Suprapubic skin (tissue), 4 donors: ENCODE results near the gene FAM98C. TPM values are rescaled to one million over a fixed set of nuclear protein-coding genes. Genes with fewer than 3 reads are reported as not detected.

ENCODE experiments used
- DNase-seq, 2 donors: peaks; one replicate each; pipeline ENCODE4 v3.0.0-alpha.2; 2019; ENCODE audit warnings: low spot score in 2 of 2
- H3K27ac ChIP-seq: fragments of 200-600 bp; sonication (generic); one replicate; pipeline ENCODE4 v1.5.1; 2019
- H3K27me3 ChIP-seq: fragments of 200-600 bp; sonication (generic); one replicate; pipeline ENCODE4 v1.5.1; 2019
- H3K36me3 ChIP-seq: fragments of 200-600 bp; sonication (generic); one replicate; pipeline ENCODE4 v1.5.1; 2019
- H3K4me1 ChIP-seq: fragments of 200-600 bp; sonication (generic); one replicate; pipeline ENCODE4 v1.5.1; 2019
- H3K4me3 ChIP-seq: fragments of 200-600 bp; sonication (generic); one replicate; pipeline ENCODE4 v1.5.1; 2019; ENCODE audit warnings: mild to moderate bottlenecking
- H3K9me3 ChIP-seq: fragments of 200-600 bp; sonication (generic); one replicate; pipeline ENCODE4 v1.5.1; 2019
- CTCF ChIP-seq, 2 donors: fragments of 200-600 bp in 1 of 2; fragments of 450-650 bp in 1 of 2; sonication (generic) in 1 of 2; IDR thresholded peaks; one replicate each; pipeline ENCODE4 v1.5.1; 2016 to 2019; ENCODE audit warnings: antibody characterized with exemption in 2 of 2, mild to moderate bottlenecking in 1 of 2, moderate library complexity in 1 of 2
- EP300 ChIP-seq: sonication (generic); formaldehyde crosslinking; IDR thresholded peaks from one replicate; pipeline ENCODE4 v1.6.1; 2017; ENCODE audit warnings: antibody characterized with exemption
- POLR2A ChIP-seq, 2 donors: fragments of 450-650 bp; IDR thresholded peaks; one replicate each; pipeline ENCODE4 v1.6.1; 2017; ENCODE audit warnings: antibody characterized with exemption in 2 of 2, mild to moderate bottlenecking in 2 of 2, moderate library complexity in 2 of 2
- POLR2AphosphoS5 ChIP-seq, 3 donors: sonication (generic); formaldehyde crosslinking; IDR thresholded peaks; one replicate each; pipeline ENCODE4 v1.6.1; 2017; ENCODE audit warnings: antibody characterized with exemption in 3 of 3
- WGBS: methylation state at CpG from one replicate; pipeline ENCODE4 v1.1.5; 2018; 5-methylcytosine and 5-hydroxymethylcytosine counted together
- total RNA-seq, 4 donors: library from RNA; depleted of rRNA; stranded (reverse); fragments of >200 nt; gene quantifications; one replicate each; pipeline ENCODE4 v1.1.0, GENCODE V29; 2016

FAM98C gene
- total RNA-seq, 4 donors from 2014 or later, result 32.6 to 45.6 (median 36.7) TPM

GRCh38 chr19:38375098-38375493 is 27.8 kb upstream of the FAM98C start:
- Histone ChIP-seq H3K36me3 (peaks cover 30% of the 10 kb centered on the region), H3K4me1 (peaks cover 30% of the 10 kb centered on the region), H3K9me3 (no peaks in the 10 kb centered on the region), H3K27ac (peak overlapping the region; percentile 91), H3K27me3 (no peaks in the 10 kb centered on the region), H3K4me3 (peak overlapping the region; percentile 80)
- TF ChIP-seq POLR2AphosphoS5 (IDR thresholded peaks at IDR 0.05) (no peak), CTCF (IDR thresholded peaks at IDR 0.05) (no peak), EP300 (no peak), POLR2A (IDR thresholded peaks at IDR 0.05) (no peak)
- no peak for DNase-seq
- 3% methylated on average over 18 of the region's 18 CpGs for WGBS

GRCh38 chr19:38375748-38376147 is 27.1 kb upstream of the FAM98C start:
- DNase-seq, result no peak
- WGBS, result 53% methylated on average over 5 of the region's 5 CpGs
- Histone ChIP-seq H3K4me1 (peaks cover 30% of the 10 kb centered on the region), H3K27ac (peak overlapping the region; percentile 91), H3K4me3 (peak overlapping the region; percentile 80), H3K36me3 (peaks cover 37% of the 10 kb centered on the region), H3K27me3 (no peaks in the 10 kb centered on the region), H3K9me3 (no peaks in the 10 kb centered on the region)
- TF ChIP-seq POLR2A (IDR thresholded peaks at IDR 0.05), result no peak
- TF ChIP-seq EP300, result no peak
- TF ChIP-seq CTCF (IDR thresholded peaks at IDR 0.05), result no peak
- TF ChIP-seq POLR2AphosphoS5 (IDR thresholded peaks at IDR 0.05), result no peak

GRCh38 chr19:38376576-38376975 is 26.3 kb upstream of the FAM98C start:
- DNase-seq, result no peak
- H3K27ac ChIP-seq, result no peak overlapping the region
- H3K27me3 ChIP-seq, result no peaks in the 10 kb centered on the region
- 77% methylated on average over 3 of the region's 3 CpGs for WGBS
- no peak for TF ChIP-seq POLR2A (IDR thresholded peaks at IDR 0.05)
- TF ChIP-seq EP300, result no peak
- TF ChIP-seq POLR2AphosphoS5 (IDR thresholded peaks at IDR 0.05), result no peak
- no peak for TF ChIP-seq CTCF (IDR thresholded peaks at IDR 0.05)
- H3K9me3 ChIP-seq, result no peaks in the 10 kb centered on the region
- peak overlapping the region; percentile 80 for H3K4me3 ChIP-seq
- H3K4me1 ChIP-seq, result peaks cover 30% of the 10 kb centered on the region
- peaks cover 45% of the 10 kb centered on the region for H3K36me3 ChIP-seq

GRCh38 chr19:38377052-38377451 is 25.8 kb upstream of the FAM98C start:
- 88% methylated on average over 4 of the region's 4 CpGs for WGBS
- H3K36me3 ChIP-seq, result peaks cover 50% of the 10 kb centered on the region
- no peak for TF ChIP-seq CTCF (IDR thresholded peaks at IDR 0.05)
- no peak for TF ChIP-seq POLR2A (IDR thresholded peaks at IDR 0.05)
- no peak for TF ChIP-seq EP300
- no peak for TF ChIP-seq POLR2AphosphoS5 (IDR thresholded peaks at IDR 0.05)
- no peaks in the 10 kb centered on the region for H3K27me3 ChIP-seq
- no peak for DNase-seq
- H3K27ac ChIP-seq, result no peak overlapping the region
- H3K4me3 ChIP-seq, result no peak overlapping the region
- no peaks in the 10 kb centered on the region for H3K9me3 ChIP-seq
- H3K4me1 ChIP-seq, result peaks cover 30% of the 10 kb centered on the region

- H3K9me3 ChIP-seq, result no peaks in the 10 kb centered on the region
- no peaks in the 10 kb centered on the region for H3K27me3 ChIP-seq
- TF ChIP-seq POLR2A (IDR thresholded peaks at IDR 0.05), result no peak
- no peak for TF ChIP-seq EP300
- no peak for TF ChIP-seq CTCF (IDR thresholded peaks at IDR 0.05)
- no peak for TF ChIP-seq POLR2AphosphoS5 (IDR thresholded peaks at IDR 0.05)
- no peak overlapping the region for H3K27ac ChIP-seq
- no peak overlapping the region for H3K4me3 ChIP-seq
- peaks cover 67% of the 10 kb centered on the region for H3K36me3 ChIP-seq
- WGBS, result 94% methylated on average over 9 of the region's 10 CpGs
- DNase-seq, result no peak
- H3K4me1 ChIP-seq, result peaks cover 34% of the 10 kb centered on the region
Measured at GRCh38 chr19:38378866-38379265, 24.0 kb upstream of the FAM98C start.
